ENCODE results near the gene BCDIN3D.

DNA sequence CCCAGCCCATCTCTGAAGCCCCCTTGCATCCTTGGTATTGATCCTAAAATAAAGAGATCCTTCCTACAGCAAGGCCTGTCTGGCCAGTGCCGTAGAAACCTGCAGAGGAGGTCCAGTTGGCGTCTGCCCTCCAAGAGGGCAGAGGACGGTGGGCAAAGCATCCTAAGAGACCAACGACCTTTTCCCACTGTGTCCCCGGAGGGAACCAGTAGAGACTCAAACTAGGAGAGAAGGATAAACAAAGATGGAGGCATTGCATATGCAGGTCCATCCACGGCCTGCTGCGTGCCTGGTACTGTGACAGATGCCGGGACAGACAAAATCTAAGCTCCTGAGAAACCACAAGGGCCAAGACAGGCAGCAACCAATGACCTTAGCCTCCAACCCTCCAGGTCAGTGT, 18.5 kb downstream of the BCDIN3D start:
- no peak for TF ChIP-seq POLR2A (IDR thresholded peaks at IDR 0.05)
- TF ChIP-seq, protein P1, sequence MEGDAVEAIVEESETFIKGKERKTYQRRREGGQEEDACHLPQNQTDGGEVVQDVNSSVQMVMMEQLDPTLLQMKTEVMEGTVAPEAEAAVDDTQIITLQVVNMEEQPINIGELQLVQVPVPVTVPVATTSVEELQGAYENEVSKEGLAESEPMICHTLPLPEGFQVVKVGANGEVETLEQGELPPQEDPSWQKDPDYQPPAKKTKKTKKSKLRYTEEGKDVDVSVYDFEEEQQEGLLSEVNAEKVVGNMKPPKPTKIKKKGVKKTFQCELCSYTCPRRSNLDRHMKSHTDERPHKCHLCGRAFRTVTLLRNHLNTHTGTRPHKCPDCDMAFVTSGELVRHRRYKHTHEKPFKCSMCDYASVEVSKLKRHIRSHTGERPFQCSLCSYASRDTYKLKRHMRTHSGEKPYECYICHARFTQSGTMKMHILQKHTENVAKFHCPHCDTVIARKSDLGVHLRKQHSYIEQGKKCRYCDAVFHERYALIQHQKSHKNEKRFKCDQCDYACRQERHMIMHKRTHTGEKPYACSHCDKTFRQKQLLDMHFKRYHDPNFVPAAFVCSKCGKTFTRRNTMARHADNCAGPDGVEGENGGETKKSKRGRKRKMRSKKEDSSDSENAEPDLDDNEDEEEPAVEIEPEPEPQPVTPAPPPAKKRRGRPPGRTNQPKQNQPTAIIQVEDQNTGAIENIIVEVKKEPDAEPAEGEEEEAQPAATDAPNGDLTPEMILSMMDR (IDR thresholded peaks at IDR 0.05), result no peak
